Activated CD4-positive, alpha-beta T cell treated with anti-CD3 and anti-CD28 coated beads, Interleukin-2, Interleukin-6, amounts not matched to agents 100 ng/mL and 50 ng/mL, durations not matched to agents 16 hours and 8 hours (primary cell): ENCODE results near the gene POP7.
"Not testable (repeated sequence)": the region's sequence is repeated elsewhere in the genome, so short reads cannot be mapped to it uniquely, and the experiment has no call there.

Experiments used
- DNase-seq: peaks from one replicate; pipeline ENCODE4 v3.0.0-alpha.2; 2020

The POP7 gene

GRCh38 chr7:100692578-100692961 lies 13.4 kb upstream of the POP7 start:
- no peak for DNase-seq

GRCh38 chr7:100693312-100694097 lies 12.4 kb upstream of the POP7 start:
- DNase-seq, result no peak

GRCh38 chr7:100694098-100694745 lies 11.7 kb upstream of the POP7 start, which contains the start of gene GIGYF1:
Gene GIGYF1, minus strand, starts transcription at chr7:100694250. Its CDS starts 6,012 bp downstream, at chr7:100688238.
- DNase-seq, result peak; percentile 79

GRCh38 chr7:100696123-100696521 lies 9.8 kb upstream of the POP7 start:
- DNase-seq, result no peak

- DNase-seq, result no peak
These were observed 6.9 kb upstream of the POP7 start for GRCh38 chr7:100699018-100699417.

GRCh38 chr7:100701089-100701488 lies 4.8 kb upstream of the POP7 start:
- DNase-seq, result not testable (repeated sequence)

GRCh38 chr7:100705320-100705752 lies 585 bp upstream of the POP7 start:
- DNase-seq, result peak; percentile 90

GRCh38 chr7:100706672-100707311 lies 871 bp downstream of the POP7 start:
- DNase-seq, result no peak

GRCh38 chr7:100708395-100708794 lies 2.5 kb downstream of the POP7 start:
- no peak for DNase-seq

- no peak for DNase-seq
These were observed 4.5 kb downstream of the POP7 start for GRCh38 chr7:100710452-100710851.

- DNase-seq, result no peak
These were observed 5.4 kb downstream of the POP7 start for GRCh38 chr7:100711369-100711768.

GRCh38 chr7:100714725-100715124 lies 8.8 kb downstream of the POP7 start:
- no peak for DNase-seq

GRCh38 chr7:100717073-100717472 lies 11.2 kb downstream of the POP7 start:
- DNase-seq, result not testable (repeated sequence)

- no peak for DNase-seq
These were observed 13.8 kb downstream of the POP7 start for GRCh38 chr7:100719523-100720278.

- no peak for DNase-seq
These were observed 14.4 kb downstream of the POP7 start, which contains the start of gene EPO for GRCh38 chr7:100720279-100720670. Gene EPO, plus strand, starts transcription at chr7:100720468. Its CDS starts 513 bp downstream, at chr7:100720981.

- DNase-seq, result no peak
These were observed 15.0 kb downstream of the POP7 start for GRCh38 chr7:100720671-100721504.

- no peak for DNase-seq
These were observed 15.5 kb downstream of the POP7 start for GRCh38 chr7:100721505-100721812.

GRCh38 chr7:100722480-100723212 lies 16.7 kb downstream of the POP7 start:
- DNase-seq, result no peak

GRCh38 chr7:100723732-100724275 lies 17.9 kb downstream of the POP7 start:
- no peak for DNase-seq

GRCh38 chr7:100724364-100724763 lies 18.4 kb downstream of the POP7 start:
- not testable (repeated sequence) for DNase-seq
